Neutrophil (primary cell): Measurements from ENCODE around the gene GALNT17.

Experiments used
- H3K27ac ChIP-seq: fragments of 200-600 bp; sonication (generic); 2 replicates; pipeline ENCODE4 v1.5.1; 2016; ENCODE audit warnings: mild to moderate bottlenecking, moderate library complexity
- H3K27me3 ChIP-seq: fragments of 200-600 bp; sonication (generic); 2 replicates; pipeline ENCODE4 v1.6.0; 2016; ENCODE audit warnings: mild to moderate bottlenecking
- H3K36me3 ChIP-seq: fragments of 200-600 bp; sonication (generic); 2 replicates; pipeline ENCODE4 v1.5.1; 2017
- H3K4me1 ChIP-seq, 2 experiments: fragments of 200-600 bp in 1 of 2; sonication (generic) in 1 of 2; 1 replicate in 1 of 2; 2 replicates in 1 of 2; pipeline versions ENCODE4 v1.5.1 to v1.6.1; 2013 to 2016; ENCODE audit warnings: low read depth in 1 of 2, low read length in 1 of 2, mild to moderate bottlenecking in 1 of 2, moderate library complexity in 1 of 2; ENCODE audit not compliant: control insufficient read depth in 1 of 2, insufficient read depth in 1 of 2
- H3K4me3 ChIP-seq, 2 experiments: fragments of 200-600 bp in 1 of 2; sonication (generic) in 1 of 2; 1 replicate in 1 of 2; 2 replicates in 1 of 2; pipeline ENCODE4 v1.5.1; 2013 to 2016; ENCODE audit warnings: low read depth in 1 of 2, low read length in 1 of 2, mild to moderate bottlenecking in 1 of 2, moderate library complexity in 1 of 2
- H3K9me3 ChIP-seq: fragments of 200-600 bp; sonication (generic); 2 replicates; pipeline ENCODE4 v1.5.1; 2016
- CTCF ChIP-seq: fragments of 200-600 bp; sonication (generic); IDR thresholded peaks from 2 replicates; pipeline ENCODE4 v1.5.1; 2016; ENCODE audit warnings: antibody characterized with exemption

Gene GALNT17

GRCh38 chr7:71518880-71519279 lies 386.9 kb downstream of the GALNT17 start:
- Histone ChIP-seq H3K9me3 (no peaks in the 10 kb centered on the region), H3K4me3 (no peak overlapping the region), H3K27me3 (no peaks in the 10 kb centered on the region), H3K4me1 (no peaks in the 10 kb centered on the region), H3K27ac (no peak overlapping the region), H3K36me3 (no peaks in the 10 kb centered on the region)
- no peak for TF ChIP-seq CTCF

- no peak for TF ChIP-seq CTCF
- Histone ChIP-seq H3K9me3 (no peaks in the 10 kb centered on the region), H3K4me1 (no peaks in the 10 kb centered on the region), H3K36me3 (no peaks in the 10 kb centered on the region), H3K27ac (no peak overlapping the region), H3K4me3 (no peak overlapping the region), H3K27me3 (no peaks in the 10 kb centered on the region)
Observed at GRCh38 chr7:71521506-71521905, 389.6 kb downstream of the GALNT17 start.

- no peak overlapping the region for H3K27ac ChIP-seq
- H3K4me1 ChIP-seq, result no peaks in the 10 kb centered on the region
- no peaks in the 10 kb centered on the region for H3K27me3 ChIP-seq
- no peak overlapping the region for H3K4me3 ChIP-seq
- no peaks in the 10 kb centered on the region for H3K9me3 ChIP-seq
- no peak for TF ChIP-seq CTCF
- no peaks in the 10 kb centered on the region for H3K36me3 ChIP-seq
Observed at GRCh38 chr7:71526106-71526505, 394.2 kb downstream of the GALNT17 start.

GRCh38 chr7:71527213-71527612 lies 395.3 kb downstream of the GALNT17 start:
- no peaks in the 10 kb centered on the region for H3K4me1 ChIP-seq

GRCh38 chr7:71535616-71536015 lies 403.7 kb downstream of the GALNT17 start:
- H3K4me3 ChIP-seq, result no peak overlapping the region
- no peak overlapping the region for H3K27ac ChIP-seq
- H3K4me1 ChIP-seq, result no peaks in the 10 kb centered on the region
- H3K36me3 ChIP-seq, result no peaks in the 10 kb centered on the region
- H3K9me3 ChIP-seq, result no peaks in the 10 kb centered on the region
- no peaks in the 10 kb centered on the region for H3K27me3 ChIP-seq
- TF ChIP-seq CTCF, result no peak

More at GRCh38 chr7:71527213-71527612, 395.3 kb downstream of the GALNT17 start:
- no peak for TF ChIP-seq CTCF
- Histone ChIP-seq H3K9me3 (no peaks in the 10 kb centered on the region), H3K27ac (no peak overlapping the region), H3K27me3 (no peaks in the 10 kb centered on the region), H3K4me3 (no peak overlapping the region), H3K36me3 (no peaks in the 10 kb centered on the region)

- Histone ChIP-seq H3K27me3 (no peaks in the 10 kb centered on the region), H3K27ac (no peak overlapping the region), H3K4me1 (no peaks in the 10 kb centered on the region), H3K36me3 (no peaks in the 10 kb centered on the region), H3K4me3 (no peak overlapping the region), H3K9me3 (no peaks in the 10 kb centered on the region)
- TF ChIP-seq CTCF, result no peak
Observed at GRCh38 chr7:71538210-71538609, 406.3 kb downstream of the GALNT17 start.
